Stimulated activated CD8-positive, alpha-beta memory T cell treated with anti-CD3 and anti-CD28 coated beads, Interleukin-7, amount 100 ng/mL, for 48 hours (primary cell): ENCODE measurements around the gene CALD1.
"Not testable (repeated sequence)": the region's sequence is repeated elsewhere in the genome, so short reads cannot be mapped to it uniquely, and the experiment has no call there.

Source experiments
- DNase-seq, 2 donors: peaks; one replicate each; pipeline ENCODE4 v3.0.0-alpha.2; 2020; ENCODE audit warnings: low read depth in 1 of 2; ENCODE audit errors: extremely low read depth in 1 of 2

The CALD1 gene

DNA sequence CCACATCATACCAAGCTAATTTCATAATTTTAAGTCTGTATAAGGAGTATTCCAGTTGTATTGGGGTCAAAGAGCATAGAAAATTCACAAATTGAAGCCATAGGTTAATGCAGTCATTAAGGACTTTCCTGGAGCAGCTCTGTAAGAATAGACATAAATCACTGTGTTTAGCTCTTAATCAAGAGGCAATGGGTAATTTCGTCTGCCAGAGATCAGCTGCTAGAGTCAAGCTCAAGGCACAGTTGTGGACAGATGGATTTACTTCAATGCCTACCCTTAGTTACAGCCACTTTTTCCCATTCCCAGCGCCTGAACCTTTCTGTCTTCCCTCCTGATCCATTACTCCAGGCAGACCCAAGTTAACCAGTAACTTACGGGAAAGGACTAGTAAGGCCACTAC lies 166.3 kb downstream of the CALD1 start:
- no peak for DNase-seq

- DNase-seq: no peak
Measured at GRCh38 chr7:134946260-134946659, 166.8 kb downstream of the CALD1 start.

DNA sequence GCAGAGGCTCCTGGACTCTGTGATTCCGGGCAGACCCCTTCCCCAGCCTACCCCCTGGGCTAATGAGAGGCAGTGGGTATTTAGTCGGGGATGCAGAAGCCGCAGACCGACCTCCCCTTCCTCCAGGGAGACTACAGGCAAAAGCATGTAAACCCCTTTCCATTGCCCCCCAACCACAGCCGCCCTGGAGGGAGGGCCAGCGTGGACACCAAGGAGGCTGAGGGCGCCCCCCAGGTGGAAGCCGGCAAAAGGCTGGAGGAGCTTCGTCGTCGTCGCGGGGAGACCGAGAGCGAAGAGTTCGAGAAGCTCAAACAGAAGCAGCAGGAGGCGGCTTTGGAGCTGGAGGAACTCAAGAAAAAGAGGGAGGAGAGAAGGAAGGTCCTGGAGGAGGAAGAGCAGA lies 167.9 kb downstream of the CALD1 start:
- no peak for DNase-seq

- DNase-seq: no peak
Measured at GRCh38 chr7:134947831-134948230, 168.4 kb downstream of the CALD1 start.

- DNase-seq: no peak
Measured at GRCh38 chr7:134948246-134948645, 168.8 kb downstream of the CALD1 start.

DNA sequence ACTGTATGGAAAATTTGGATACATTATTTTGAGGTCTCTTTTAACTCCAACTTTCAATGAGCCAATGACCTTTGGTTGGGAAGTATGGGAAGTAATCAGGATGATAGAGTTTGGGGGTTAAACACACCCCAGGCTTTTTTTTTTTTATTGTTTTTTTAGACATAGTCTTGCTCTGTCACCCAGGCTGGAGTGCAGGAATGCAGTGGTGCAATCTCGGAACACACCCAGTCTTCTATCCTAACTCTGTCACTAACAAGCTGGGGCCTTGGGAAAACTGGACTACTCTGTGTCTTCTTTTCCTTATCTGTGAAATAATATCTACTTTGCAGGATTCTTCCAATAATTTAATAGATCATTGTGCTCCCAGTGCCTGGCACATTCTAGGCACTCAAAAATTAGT lies 169.3 kb downstream of the CALD1 start:
- no peak for DNase-seq

DNA sequence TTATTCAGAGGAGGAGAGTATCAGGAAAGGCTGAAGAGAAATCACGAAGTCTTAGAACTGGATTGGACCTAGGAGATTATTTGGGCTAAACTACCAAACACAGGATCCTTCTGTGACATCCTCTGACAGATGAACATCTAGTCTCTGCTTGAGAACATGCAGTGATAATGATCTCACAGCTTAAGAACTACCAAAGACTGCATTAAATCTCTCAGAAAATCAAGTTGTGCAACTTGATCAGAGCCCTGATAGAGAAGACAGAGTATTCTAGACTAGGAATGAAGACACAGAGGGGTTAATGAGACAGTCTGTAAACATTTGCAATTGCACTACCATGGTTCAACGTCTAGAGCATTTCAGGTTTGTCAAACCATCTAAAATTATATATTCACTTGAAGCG lies 169.7 kb downstream of the CALD1 start:
- DNase-seq: no peak

GRCh38 chr7:134954197-134955082 lies 175.0 kb downstream of the CALD1 start:
- no peak for DNase-seq

DNA sequence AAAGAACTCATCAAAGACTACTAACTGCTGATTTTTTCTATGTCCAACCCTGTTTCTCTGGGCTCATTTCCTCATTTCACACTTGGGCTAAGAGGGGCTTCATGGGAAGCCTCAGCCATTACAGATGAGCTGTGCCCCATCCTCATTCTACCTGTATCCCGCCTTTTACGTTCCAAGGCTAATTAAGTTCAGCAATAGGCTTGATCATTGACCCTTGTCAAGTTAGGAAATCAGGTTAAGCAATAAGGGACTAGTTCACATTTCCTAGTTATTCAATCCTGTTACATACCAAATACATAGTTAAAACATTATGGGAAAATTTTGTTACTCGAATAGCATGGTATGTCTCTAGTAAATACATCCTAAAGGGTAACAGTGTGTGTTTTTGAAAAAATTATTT lies 177.6 kb downstream of the CALD1 start:
- no peak for DNase-seq

- no peak for DNase-seq
Measured at GRCh38 chr7:134959810-134960209, 180.4 kb downstream of the CALD1 start.

DNA sequence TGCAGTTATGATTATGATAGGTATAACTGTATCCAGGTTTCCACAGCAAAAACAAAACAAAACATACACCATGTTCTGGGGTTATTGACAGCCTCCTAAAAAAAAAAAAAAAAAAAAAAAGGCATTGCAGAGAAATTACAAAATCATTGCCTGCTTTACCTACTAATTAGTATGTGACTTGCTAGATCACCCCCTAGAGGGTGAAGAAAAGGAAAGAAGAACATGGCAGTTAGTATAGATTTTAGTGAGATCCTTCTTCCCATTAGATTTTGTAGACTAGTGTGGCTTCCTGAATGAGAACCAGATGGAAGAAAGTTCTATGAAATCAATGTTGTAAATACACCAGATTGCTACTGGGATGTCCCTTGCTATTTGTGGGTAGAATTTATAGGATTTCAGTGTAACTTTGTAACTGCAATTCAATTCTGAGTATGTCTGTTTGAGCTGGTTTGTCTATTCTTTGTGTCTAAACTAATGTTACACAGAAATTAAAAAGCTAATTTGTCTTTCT lies 182.9 kb downstream of the CALD1 start:
- no peak for DNase-seq

DNA sequence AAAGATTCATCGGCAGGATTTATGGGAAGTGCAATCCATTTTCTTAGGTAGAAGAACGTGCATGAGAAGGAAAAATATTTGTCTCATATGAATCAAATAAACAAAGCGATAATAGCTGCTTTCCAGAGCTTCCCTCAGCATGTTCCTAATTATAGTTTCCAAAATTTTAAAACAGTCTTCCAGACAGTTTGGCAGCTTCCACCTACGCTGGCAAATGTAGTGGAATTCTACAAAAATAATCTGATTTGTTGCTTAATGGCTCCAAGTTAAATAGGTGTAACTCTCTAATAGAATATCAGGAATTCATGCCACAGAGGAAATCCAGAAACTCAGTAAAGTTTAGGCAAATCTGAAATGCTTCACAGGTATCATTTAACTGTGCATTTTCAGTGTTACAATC lies 183.6 kb downstream of the CALD1 start:
- no peak for DNase-seq

GRCh38 chr7:134966691-134967090 lies 187.3 kb downstream of the CALD1 start:
- no peak for DNase-seq

GRCh38 chr7:134968110-134968509 lies 188.7 kb downstream of the CALD1 start:
- no peak for DNase-seq

- DNase-seq: not testable (repeated sequence)
Measured at GRCh38 chr7:134981645-134982044, 202.2 kb downstream of the CALD1 start.

DNA sequence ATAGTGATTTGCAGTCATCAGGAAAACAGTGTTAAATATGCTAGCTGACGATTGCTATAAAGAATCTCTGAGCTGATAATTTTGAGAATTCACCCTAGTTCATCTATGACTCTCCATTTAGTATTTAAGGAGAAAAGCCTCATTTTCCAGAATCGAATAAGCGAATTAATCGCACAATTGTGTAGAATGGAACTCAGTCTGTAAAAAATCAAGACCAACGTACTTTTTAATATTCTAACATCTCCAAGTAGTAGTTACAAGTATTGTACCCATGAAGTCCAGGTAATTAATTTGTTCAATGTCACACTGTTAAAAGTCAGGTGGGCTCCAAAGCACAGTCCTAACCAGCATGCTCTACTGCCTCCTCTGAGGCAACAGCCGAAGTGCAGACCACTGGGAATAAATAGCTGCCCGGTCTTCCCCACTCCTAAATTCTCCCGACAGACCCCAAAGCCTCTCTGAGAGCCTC lies 206.5 kb downstream of the CALD1 start:
- DNase-seq: no peak

DNA sequence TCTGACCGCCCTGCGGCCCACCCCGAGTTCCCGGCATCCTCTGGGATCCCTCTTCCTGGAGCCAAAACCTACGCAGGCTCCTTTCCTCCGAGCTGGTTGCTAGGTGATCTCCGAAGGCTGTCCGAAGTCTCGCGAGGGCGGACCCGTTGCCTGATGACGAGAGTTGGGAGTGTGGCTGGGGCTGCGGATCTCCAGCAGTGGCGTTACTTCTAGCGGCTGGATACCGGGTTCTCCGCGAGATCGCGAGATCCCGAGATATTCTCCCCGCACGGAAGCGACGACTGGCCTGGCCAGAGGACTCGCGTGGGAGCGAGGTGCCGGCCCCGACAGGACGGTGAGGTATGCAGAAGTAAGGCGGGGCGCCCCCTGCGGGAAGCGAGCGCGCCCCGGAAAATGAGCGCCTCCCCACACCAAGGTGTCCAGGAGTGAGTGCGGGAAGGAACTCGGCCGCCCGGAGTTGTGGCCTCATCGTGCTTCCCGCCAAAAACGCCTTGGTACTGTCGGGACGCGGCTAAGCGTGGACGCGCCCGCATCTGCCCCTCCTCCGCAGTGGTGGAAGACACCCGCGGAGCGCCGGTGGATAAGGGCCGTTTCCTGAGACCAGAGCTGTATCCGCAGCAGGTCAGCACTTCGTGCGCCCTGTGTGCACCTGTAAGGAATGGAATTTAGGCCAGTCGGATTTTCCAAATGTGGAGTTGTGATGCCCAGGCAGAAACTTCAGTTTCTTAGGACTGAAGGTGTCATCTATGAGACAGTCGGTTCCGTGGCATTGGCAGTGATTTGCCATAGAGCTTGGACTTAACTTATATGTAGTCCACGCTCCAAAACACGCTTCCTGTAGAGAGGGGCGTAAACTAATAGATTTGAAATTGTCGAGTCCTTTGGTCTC lies 207.2 kb downstream of the CALD1 start, which contains the start of gene AGBL3:
TSS of gene AGBL3 (plus strand) at position 146 of the 889 bp plus-strand sequence. CDS start 1,426 bp downstream, outside the sequence.
- peak; percentile 78 to 86 for DNase-seq

DNA sequence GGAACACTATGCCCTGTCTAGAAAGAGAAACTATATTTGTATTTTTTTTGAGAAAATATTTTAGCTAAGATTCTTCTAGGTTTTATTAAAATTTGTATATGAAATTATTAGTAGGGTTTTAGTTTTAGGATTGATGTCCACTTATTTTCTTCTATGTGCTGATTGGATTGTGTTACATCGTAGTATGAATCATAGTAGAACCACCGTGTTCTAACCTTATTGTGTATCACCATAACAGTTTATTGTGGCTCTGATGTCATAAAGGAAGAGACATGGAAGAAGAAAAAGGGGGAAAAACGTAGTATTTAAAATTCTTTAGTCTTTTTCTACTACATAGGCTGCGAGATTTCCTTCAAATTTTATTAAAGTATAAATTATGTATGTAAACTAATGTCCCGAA lies 208.7 kb downstream of the CALD1 start:
- DNase-seq: no peak

GRCh38 chr7:134991469-134992339 lies 212.3 kb downstream of the CALD1 start:
- no peak for DNase-seq

GRCh38 chr7:134992626-134993179 lies 213.3 kb downstream of the CALD1 start:
- DNase-seq: no peak
